ENCODE results near the gene BMS1. TPM values are rescaled to one million over a fixed set of nuclear protein-coding genes. Genes with fewer than 3 reads are reported as not detected.

BMS1 gene
- total RNA-seq, 2 donors from 2014 or later, result 8.0 to 8.6 TPM

GRCh38 chr10:42769173-42769572 lies 13.4 kb upstream of the BMS1 start:
- intact Hi-C loops (cut with DNase I), result no loop called here
- TF ChIP-seq CTCF (IDR thresholded peaks at IDR 0.05) (no peak), POLR2A (IDR thresholded peaks at IDR 0.05) (no peak)
- Histone ChIP-seq H3K27me3 (no peaks in the 10 kb centered on the region), H3K4me3 (no peak overlapping the region), H3K36me3 (replicated peaks in 1 of 2; ENCODE audit: insufficient read depth in 1 of 2, low read depth in 2 of 2) (no peaks in the 10 kb centered on the region), H3K9me3 (no peaks in the 10 kb centered on the region), H3K27ac (no peak overlapping the region), H3K4me1 (no peaks in the 10 kb centered on the region)
- WGBS, 2 donors, result 84 to 88% methylated on average over 10 of the region's 10 CpGs
- DNase-seq (no peak), ATAC-seq (no peak)

- Histone ChIP-seq H3K4me3 (no peak overlapping the region), H3K9me3 (no peaks in the 10 kb centered on the region), H3K36me3 (replicated peaks in 1 of 2; ENCODE audit: insufficient read depth in 1 of 2, low read depth in 2 of 2) (no peaks in the 10 kb centered on the region), H3K27me3 (no peaks in the 10 kb centered on the region), H3K27ac (no peak overlapping the region), H3K4me1 (no peaks in the 10 kb centered on the region)
- WGBS, 2 donors, result 78 to 92% methylated on average over 9 to 12 of the region's 12 CpGs
- TF ChIP-seq CTCF (IDR thresholded peaks at IDR 0.05) (no peak), POLR2A (IDR thresholded peaks at IDR 0.05) (no peak)
- intact Hi-C loops (cut with DNase I), result no loop called here
- DNase-seq (peak in 3 of 4 donors; percentile 33 to 58 (median 37)), ATAC-seq (no peak)
These were observed 12.9 kb upstream of the BMS1 start for GRCh38 chr10:42769673-42770072.

- no peak for DNase-seq
- no peaks in the 10 kb centered on the region for H3K36me3 ChIP-seq (replicated peaks in 1 of 2; ENCODE audit: insufficient read depth in 1 of 2, low read depth in 2 of 2)
- no peaks in the 10 kb centered on the region for H3K27me3 ChIP-seq
- no peak overlapping the region for H3K27ac ChIP-seq
- WGBS, 2 donors, result 29 to 41% methylated on average over 1 of the region's 1 CpG
- H3K9me3 ChIP-seq, result no peaks in the 10 kb centered on the region
- peaks cover 3% of the 10 kb centered on the region for H3K4me1 ChIP-seq
- no peak for TF ChIP-seq POLR2A (IDR thresholded peaks at IDR 0.05)
- no peak for TF ChIP-seq CTCF (IDR thresholded peaks at IDR 0.05)
- ATAC-seq, result no peak
- intact Hi-C loops (cut with DNase I), result no loop called here
- no peak overlapping the region for H3K4me3 ChIP-seq
These were observed 5.9 kb upstream of the BMS1 start for GRCh38 chr10:42776681-42777080.

- TF ChIP-seq CTCF (IDR thresholded peaks at IDR 0.05) (no peak), POLR2A (IDR thresholded peaks at IDR 0.05) (no peak)
- no peaks in the 10 kb centered on the region for H3K27me3 ChIP-seq
- no peaks in the 10 kb centered on the region for H3K9me3 ChIP-seq
- H3K4me1 ChIP-seq, result peaks cover 19% of the 10 kb centered on the region
- no peak overlapping the region for H3K4me3 ChIP-seq
- ATAC-seq, result no peak
- WGBS, 2 donors, result 79 to 82% methylated on average over 4 of the region's 4 CpGs
- H3K36me3 ChIP-seq (replicated peaks in 1 of 2; ENCODE audit: insufficient read depth in 1 of 2, low read depth in 2 of 2), result peaks cover 0 to 2% of the 10 kb centered on the region in 2 donors
- H3K27ac ChIP-seq, result no peak overlapping the region
- intact Hi-C loops (cut with DNase I), result loop anchor here (10.0 kb wide), 1 partner anchor 684 kb away; no protein-coding TSS in a partner anchor
- no peak for DNase-seq
These were observed 2.1 kb upstream of the BMS1 start for GRCh38 chr10:42780456-42780855.

GRCh38 chr10:42781893-42782445 lies 626 bp upstream of the BMS1 start:
- no peak for TF ChIP-seq CTCF (IDR thresholded peaks at IDR 0.05)
- TF ChIP-seq POLR2A (IDR thresholded peaks at IDR 0.05), result no peak
- peak; percentile 7 for ATAC-seq

More at GRCh38 chr10:42781893-42782445, 626 bp upstream of the BMS1 start:
- Histone ChIP-seq H3K4me1 (peaks cover 19% of the 10 kb centered on the region), H3K27me3 (no peaks in the 10 kb centered on the region), H3K36me3 (replicated peaks in 1 of 2; ENCODE audit: insufficient read depth in 1 of 2, low read depth in 2 of 2) (peaks cover 9 to 12% of the 10 kb centered on the region in 2 donors), H3K9me3 (no peaks in the 10 kb centered on the region), H3K4me3 (peak overlapping the region; percentile 50 to 78), H3K27ac (peak overlapping the region; percentile 85 to 94 (median 88))
- intact Hi-C loops (cut with DNase I), result loop anchor here (10.0 kb wide), 1 partner anchor 683 kb away; no protein-coding TSS in a partner anchor
- WGBS, 2 donors, result 21 to 42% methylated on average over 14 to 17 of the region's 18 CpGs
- peak in 2 of 4 donors; percentile 5 to 20 for DNase-seq

Data from body of pancreas (tissue), 4 donors.